GM20000 (cell line): ENCODE data around the gene CLDN3.

Source experiments
- DNase-seq: peaks from one replicate; pipeline ENCODE4 v3.0.0; 2012; ENCODE audit warnings: low spot score
- CTCF ChIP-seq: IDR thresholded peaks from 2 replicates; pipeline ENCODE4 v1.5.1; 2012; ENCODE audit warnings: mild to moderate bottlenecking, control low read depth; ENCODE audit errors: extremely low read depth, missing control alignments

Gene CLDN3

GRCh38 chr7:73768641-73769480 is 1.2 kb downstream of the CLDN3 start:
- TF ChIP-seq CTCF, result no peak
- no peak for DNase-seq

GRCh38 chr7:73766556-73767229 is 3.4 kb downstream of the CLDN3 start:
- no peak for TF ChIP-seq CTCF
- DNase-seq, result no peak

GRCh38 chr7:73762659-73762999 is 7.4 kb downstream of the CLDN3 start:
- DNase-seq, result no peak
- TF ChIP-seq CTCF, result no peak

GRCh38 chr7:73761854-73762658 is 8.0 kb downstream of the CLDN3 start:
- no peak for TF ChIP-seq CTCF
- no peak for DNase-seq

GRCh38 chr7:73758581-73759138 is 11.4 kb downstream of the CLDN3 start:
- no peak for TF ChIP-seq CTCF
- no peak for DNase-seq

GRCh38 chr7:73749931-73750776 is 19.9 kb downstream of the CLDN3 start:
- no peak for DNase-seq
- no peak for TF ChIP-seq CTCF
